GM21529 (cell line): ENCODE results near the gene ANGPTL2.
"Not testable (repeated sequence)": the region's sequence is repeated elsewhere in the genome, so short reads cannot be mapped to it uniquely, and the experiment has no call there.

Experiments
- ATAC-seq: cut with Tn5 transposase; IDR thresholded peaks from one replicate; pipeline ENCODE4 v1.9.1; 2021; ENCODE audit not compliant: unreplicated experiment

Gene ANGPTL2

GRCh38 chr9:127122176-127123063 lies at the start of gene ANGPTL2:
ANGPTL2 (minus strand) TSS chr9:127122635; CDS start chr9:127108731, 13,904 bp downstream.
- ATAC-seq, result no peak

GRCh38 chr9:127171348-127171747 lies 48.9 kb upstream of the ANGPTL2 start:
- not testable (repeated sequence) for ATAC-seq

- no peak for ATAC-seq
Measured at GRCh38 chr9:127170652-127171051, 48.2 kb upstream of the ANGPTL2 start.

- ATAC-seq, result no peak
Measured at GRCh38 chr9:127170103-127170502, 47.7 kb upstream of the ANGPTL2 start.

GRCh38 chr9:127169575-127169883 lies 47.1 kb upstream of the ANGPTL2 start:
- no peak for ATAC-seq

GRCh38 chr9:127168756-127169574 lies 46.5 kb upstream of the ANGPTL2 start:
- no peak for ATAC-seq

- ATAC-seq, result no peak
Measured at GRCh38 chr9:127167560-127168326, 45.3 kb upstream of the ANGPTL2 start.

- ATAC-seq, result peak; percentile 81
Measured at GRCh38 chr9:127166651-127167524, 44.5 kb upstream of the ANGPTL2 start.

- no peak for ATAC-seq
Measured at GRCh38 chr9:127166111-127166510, 43.7 kb upstream of the ANGPTL2 start.

- ATAC-seq, result no peak
Measured at GRCh38 chr9:127165116-127165515, 42.7 kb upstream of the ANGPTL2 start.

GRCh38 chr9:127163409-127163808 lies 41.0 kb upstream of the ANGPTL2 start:
- ATAC-seq, result no peak

- ATAC-seq, result no peak
Measured at GRCh38 chr9:127162864-127163365, 40.5 kb upstream of the ANGPTL2 start.

GRCh38 chr9:127162046-127162863 lies 39.8 kb upstream of the ANGPTL2 start:
- ATAC-seq, result no peak

GRCh38 chr9:127161081-127161624 lies 38.7 kb upstream of the ANGPTL2 start:
- no peak for ATAC-seq

GRCh38 chr9:127159949-127160610 lies 37.6 kb upstream of the ANGPTL2 start:
- no peak for ATAC-seq

GRCh38 chr9:127159325-127159801 lies 36.9 kb upstream of the ANGPTL2 start:
- no peak for ATAC-seq

- no peak for ATAC-seq
Measured at GRCh38 chr9:127158786-127159324, 36.4 kb upstream of the ANGPTL2 start.
